Activated T-cell treated with anti-CD3 and anti-CD28 coated beads for 48 hours (primary cell): Measurements from ENCODE around the gene MT1H.
"Not testable (repeated sequence)": the region's sequence is repeated elsewhere in the genome, so short reads cannot be mapped to it uniquely, and the experiment has no call there.

Experiments used
- DNase-seq: peaks from one replicate; pipeline ENCODE4 v3.0.0-alpha.2; 2020; ENCODE audit warnings: low read depth

The MT1H gene

DNA sequence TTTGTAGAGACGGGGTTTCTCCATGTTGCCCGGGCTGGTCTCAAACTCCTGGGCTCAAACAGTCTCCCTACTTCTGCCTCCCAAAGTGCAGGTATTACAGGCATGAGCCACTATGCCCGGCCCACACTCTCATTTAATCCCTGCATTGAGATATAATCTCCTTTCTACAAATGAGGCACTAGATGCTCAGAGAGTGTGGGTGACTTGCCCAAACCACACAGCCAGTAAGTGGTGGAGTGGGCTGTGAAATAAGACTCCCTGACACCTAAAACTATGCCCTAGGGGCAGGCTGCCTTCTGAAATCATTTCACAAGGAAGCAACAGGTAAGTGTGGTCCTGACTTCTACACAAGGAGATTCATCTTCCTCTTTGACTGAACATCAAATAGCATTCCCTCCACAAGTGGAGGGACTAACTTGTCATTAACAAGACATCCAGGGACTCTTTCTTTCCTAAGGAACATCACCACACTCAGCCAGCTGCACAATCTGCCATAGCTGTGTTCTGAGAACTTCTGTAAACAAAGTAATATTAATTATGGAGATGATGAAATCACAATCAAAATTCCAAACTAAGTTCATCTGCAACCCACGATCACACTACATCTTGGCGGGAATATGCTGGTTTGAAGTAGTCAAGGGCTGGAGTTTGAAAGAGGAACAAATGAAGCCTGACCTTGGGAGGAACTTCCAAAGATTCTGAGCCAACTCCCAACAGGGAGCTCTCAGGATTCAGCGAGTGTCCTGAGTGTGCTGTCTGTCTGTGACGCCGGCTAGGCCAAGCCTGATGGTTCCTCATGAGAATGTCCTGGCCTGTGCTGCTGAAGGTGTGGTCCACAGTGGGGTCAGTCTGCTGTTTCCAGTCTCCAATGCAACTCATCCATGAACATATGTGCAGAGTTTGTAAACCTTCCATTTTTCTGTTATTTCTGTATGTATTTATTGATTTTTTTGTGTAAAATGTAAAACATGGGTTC, 4.0 kb upstream of the MT1H start:
- DNase-seq: not testable (repeated sequence)

- DNase-seq: peak; percentile 49
Observed at GRCh38 chr16:56667581-56668571, 1.7 kb upstream of the MT1H start, which contains the start of gene MT1G. Gene MT1G, minus strand, starts transcription at chr16:56668065. Its CDS starts 72 bp downstream, at chr16:56667993.

DNA sequence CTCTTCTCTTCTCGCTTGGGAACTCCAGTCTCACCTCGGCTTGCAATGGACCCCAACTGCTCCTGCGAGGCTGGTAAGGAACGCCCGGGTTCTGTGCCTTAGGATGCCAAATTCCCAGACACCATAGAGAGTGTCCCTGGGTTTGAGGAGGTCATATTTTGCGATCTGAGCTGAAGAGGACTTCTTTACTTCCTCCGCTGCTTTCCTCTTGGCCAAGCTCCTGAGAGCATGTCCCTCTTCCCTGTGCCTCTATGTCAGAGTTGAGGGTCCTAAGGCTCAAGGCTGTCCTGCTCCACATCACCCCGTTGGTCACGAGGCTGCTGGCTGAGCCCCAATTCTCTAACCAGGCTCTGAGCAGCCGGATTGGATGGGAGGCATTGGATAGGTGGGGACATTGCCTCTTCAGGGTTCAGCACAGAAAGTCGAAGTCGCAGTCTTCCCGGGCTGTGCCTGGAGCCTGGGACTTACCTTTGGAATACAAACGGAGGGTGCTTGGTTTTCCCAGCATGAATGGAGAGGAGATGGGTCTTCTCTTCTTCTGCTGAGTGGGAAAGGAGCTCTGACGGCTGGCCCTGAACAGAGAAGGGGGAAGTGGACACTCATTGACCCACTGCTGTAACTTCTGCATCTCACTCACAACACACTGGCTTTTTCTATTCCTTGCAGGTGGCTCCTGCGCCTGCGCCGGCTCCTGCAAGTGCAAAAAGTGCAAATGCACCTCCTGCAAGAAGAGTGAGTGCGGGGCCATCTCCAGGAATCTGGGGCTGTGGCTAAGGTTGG, 416 bp downstream of the MT1H start:
- no peak for DNase-seq

- no peak for DNase-seq
Observed at GRCh38 chr16:56670620-56670934, 963 bp downstream of the MT1H start.

- not testable (repeated sequence) for DNase-seq
Observed at GRCh38 chr16:56671691-56672090, 2.1 kb downstream of the MT1H start.

DNA sequence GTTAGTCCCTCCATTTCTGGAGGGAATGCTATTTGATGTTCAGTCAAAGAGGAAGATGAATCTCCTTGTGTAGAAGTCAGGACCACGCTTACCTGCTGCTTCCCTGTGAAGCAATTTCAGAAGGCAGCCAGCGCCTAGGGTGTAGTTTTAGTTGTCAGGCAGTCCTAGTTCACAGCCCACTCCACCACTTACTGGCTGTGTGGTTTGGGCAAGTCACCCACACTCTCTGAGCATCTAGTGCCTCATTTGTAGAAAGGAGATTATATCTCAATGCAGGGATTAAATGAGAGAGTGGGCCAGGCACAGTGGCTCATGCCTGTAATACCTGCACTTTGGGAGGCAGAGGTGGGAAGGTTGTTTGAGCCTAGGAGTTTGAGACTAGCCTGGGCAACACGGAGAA, 2.6 kb downstream of the MT1H start:
- not testable (repeated sequence) for DNase-seq

GRCh38 chr16:56672761-56673536, 3.3 kb downstream of the MT1H start:
- DNase-seq: no peak

GRCh38 chr16:56673921-56674320, 4.3 kb downstream of the MT1H start:
- DNase-seq: no peak

DNA sequence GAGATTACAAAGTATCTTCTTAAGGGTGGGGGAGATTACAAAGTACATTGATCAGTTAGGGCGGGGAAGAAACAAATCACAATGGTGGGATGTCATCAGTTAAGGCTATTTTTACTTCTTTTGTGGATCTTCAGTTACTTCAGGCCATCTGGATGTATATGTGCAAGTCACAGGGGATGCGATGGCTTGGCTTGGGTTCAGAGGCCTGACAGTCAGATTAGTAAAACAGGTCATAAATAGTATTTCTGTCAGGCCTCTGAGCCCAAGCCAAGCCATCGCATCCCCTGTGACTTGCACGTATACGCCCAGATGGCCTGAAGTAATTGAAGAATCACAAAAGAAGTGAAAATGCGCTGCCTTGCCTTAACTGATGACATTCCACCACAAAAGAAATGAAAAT, 5.0 kb downstream of the MT1H start:
- not testable (repeated sequence) for DNase-seq

DNA sequence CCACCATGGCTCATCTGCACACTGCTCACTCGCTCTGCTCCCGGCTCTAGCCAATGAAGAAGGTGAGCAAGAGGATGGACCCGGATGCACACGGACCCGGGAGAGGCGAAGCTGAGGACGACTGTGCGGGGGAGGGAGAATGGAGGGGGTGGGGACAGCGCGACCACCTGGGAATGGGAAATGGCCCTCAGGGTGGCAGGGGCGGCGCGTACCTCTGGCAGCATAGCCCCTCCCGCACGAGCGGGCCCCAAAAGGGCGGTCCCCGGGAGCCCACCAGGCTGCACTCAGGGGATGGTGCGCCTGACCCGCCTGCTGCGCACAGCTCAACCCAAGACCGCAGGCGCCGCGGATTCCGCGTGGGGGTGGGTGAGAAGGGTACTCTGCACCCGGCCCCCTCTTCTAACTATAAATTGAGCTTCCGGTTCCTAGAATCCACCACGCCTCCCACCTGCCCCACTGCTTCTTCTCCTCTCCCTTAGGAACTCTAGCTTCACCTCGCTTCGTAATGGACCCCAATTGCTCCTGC, 6.1 kb downstream of the MT1H start:
- peak; percentile 40 for DNase-seq

DNA sequence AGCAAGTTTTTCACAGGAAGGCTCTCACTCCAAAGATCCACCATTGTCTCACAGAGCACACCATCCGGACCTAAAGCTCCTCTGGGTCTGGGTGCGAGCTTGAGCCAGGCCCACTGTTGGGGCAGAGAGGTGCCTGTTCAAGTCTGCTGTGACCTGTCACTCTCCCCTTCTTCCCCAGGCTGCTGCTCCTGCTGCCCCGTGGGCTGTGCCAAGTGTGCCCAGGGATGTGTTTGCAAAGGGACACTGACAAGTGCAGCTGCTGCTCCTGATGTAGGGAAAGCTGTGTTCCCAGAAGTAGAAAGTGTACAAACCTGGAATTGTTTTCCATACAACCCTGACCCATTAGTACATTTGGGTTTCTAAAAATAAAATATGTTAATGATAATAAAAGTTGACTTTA, 7.9 kb downstream of the MT1H start:
- no peak for DNase-seq

- no peak for DNase-seq
Observed at GRCh38 chr16:56679078-56679730, 9.6 kb downstream of the MT1H start.

DNA sequence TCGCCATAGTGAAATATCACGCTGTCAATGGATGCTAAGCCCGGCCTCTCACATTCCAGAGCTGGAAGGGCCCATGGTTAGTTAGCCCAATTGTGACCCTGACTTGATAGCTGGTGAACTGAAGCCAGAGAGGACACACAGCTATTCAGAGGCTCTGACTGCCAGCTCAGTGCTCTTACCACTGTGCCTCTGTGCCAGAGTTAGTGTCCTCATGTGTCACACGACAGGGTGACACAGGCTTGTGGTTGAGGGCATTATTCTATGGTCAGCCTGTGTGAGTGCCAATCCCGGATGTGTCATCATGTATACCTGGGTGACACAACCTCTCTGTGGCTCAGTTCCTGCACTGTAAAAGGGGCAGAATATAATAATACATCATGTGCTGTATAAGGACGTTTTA, 10.2 kb downstream of the MT1H start:
- DNase-seq: no peak

DNA sequence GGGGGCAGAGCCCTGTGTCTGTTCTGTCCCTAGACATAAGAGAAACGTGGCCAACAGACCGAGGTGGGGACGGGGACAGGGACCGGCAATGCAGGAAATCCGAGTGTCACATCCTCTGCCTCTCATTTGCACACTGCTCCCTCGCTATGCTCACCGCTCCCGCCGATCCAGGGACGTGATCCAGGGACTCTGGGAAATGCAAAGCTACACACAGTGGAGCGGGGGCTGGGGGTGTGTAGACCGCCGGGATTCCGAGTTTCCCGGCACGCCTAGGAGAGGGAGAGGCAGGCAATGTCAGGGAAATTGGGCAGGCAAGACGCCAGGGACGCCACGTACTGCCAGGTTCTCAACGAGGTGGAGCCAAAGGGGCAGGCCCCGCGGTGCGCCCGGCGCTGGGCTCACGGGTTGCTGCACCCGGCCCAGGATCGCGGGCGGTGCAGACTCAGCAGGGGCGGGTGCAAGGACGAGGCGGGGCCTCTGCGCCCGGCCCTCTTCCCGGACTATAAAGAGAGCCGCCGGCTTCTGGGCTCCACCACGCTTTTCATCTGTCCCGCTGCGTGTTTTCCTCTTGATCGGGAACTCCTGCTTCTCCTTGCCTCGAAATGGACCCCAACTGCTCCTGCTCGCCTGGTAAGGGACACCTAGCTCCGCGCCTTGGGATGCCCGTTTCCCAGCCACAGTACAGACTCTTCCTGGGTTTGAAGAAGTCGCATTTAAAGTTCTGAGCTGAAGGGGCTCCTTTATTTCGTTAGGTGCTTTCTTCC, 12.5 kb downstream of the MT1H start, which contains the start of gene MT1X:
Gene MT1X, plus strand, starts transcription at position 532 of the 764 bp plus-strand sequence. Its CDS starts 71 bp downstream, at position 603.
- peak; percentile 92 for DNase-seq

- DNase-seq: no peak
Observed at GRCh38 chr16:56682703-56683397, 13.2 kb downstream of the MT1H start.

- DNase-seq: no peak
Observed at GRCh38 chr16:56683424-56684172, 14.0 kb downstream of the MT1H start.

GRCh38 chr16:56684256-56684925, 14.8 kb downstream of the MT1H start:
- no peak for DNase-seq
